A673 (cell line): ENCODE measurements around the gene PIAS1.

Experiments
- EZH2 ChIP-seq: fragments of 200-600 bp; sonication (generic); IDR thresholded peaks from 2 replicates; pipeline ENCODE4 v1.6.1; 2017; ENCODE audit warnings: borderline replicate concordance, low read depth, mild to moderate bottlenecking, mixed read lengths, antibody characterized with exemption, low read length; ENCODE audit not compliant: poor library complexity, severe bottlenecking
- TF ChIP-seq, protein P1 (sequence below): fragments of 300-800, 200-600 bp; sonication (generic); conservative IDR thresholded peaks from 2 replicates; pipeline ENCODE4 v1.5.1; 2017; ENCODE audit warnings: low read depth, mild to moderate bottlenecking, antibody characterized with exemption, low read length, moderate library complexity, mixed read lengths

DNA sequence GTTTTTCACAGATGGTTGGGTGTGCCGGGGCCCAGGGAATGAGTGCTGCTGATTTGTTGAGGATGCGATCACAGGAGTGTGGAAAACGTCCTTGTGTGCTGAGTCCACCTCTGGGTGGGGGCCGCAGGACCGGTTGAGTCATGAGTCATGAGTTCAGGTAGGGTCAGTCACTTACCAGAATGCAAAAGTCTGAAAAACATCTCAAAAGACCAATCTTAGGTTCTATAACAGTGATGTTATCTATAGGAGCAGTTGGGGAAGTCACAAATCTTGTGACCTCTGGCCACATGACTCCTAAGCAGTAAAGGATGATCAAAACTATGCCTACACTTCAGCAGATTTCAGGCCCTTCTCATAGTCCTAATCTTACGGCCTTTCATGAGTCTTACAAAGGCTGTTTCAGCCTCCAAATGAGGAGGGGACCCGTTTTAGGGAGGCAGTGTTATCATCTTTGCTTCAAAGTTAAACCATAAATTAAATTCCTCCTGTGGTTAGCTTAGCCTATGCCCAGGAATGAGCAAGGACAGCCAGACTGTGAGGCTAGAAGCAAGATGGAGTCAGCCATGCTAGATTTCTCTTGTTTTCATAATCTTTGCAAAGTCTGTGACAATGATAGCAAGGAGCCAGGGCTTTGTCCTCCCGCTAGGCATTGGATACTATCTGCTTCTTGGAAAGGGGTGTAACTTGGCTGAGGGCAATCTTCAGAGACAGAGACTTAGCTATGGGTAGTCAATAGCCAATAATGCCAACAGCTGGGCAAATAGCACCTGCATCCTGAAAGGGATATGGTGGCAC is 30.6 kb upstream of the PIAS1 start:
- TF ChIP-seq, protein P1, sequence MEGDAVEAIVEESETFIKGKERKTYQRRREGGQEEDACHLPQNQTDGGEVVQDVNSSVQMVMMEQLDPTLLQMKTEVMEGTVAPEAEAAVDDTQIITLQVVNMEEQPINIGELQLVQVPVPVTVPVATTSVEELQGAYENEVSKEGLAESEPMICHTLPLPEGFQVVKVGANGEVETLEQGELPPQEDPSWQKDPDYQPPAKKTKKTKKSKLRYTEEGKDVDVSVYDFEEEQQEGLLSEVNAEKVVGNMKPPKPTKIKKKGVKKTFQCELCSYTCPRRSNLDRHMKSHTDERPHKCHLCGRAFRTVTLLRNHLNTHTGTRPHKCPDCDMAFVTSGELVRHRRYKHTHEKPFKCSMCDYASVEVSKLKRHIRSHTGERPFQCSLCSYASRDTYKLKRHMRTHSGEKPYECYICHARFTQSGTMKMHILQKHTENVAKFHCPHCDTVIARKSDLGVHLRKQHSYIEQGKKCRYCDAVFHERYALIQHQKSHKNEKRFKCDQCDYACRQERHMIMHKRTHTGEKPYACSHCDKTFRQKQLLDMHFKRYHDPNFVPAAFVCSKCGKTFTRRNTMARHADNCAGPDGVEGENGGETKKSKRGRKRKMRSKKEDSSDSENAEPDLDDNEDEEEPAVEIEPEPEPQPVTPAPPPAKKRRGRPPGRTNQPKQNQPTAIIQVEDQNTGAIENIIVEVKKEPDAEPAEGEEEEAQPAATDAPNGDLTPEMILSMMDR = no peak
- no peak for TF ChIP-seq EZH2
